Activated CD8-positive, alpha-beta memory T cell treated with anti-CD3 and anti-CD28 coated beads for 48 hours (primary cell): ENCODE measurements around the gene POLRMT.

ENCODE experiments used
- DNase-seq, 3 experiments: peaks; one replicate each; pipeline ENCODE4 v3.0.0-alpha.2; 2020; ENCODE audit warnings: low read depth in 2 of 3, low spot score in 2 of 3

Gene POLRMT

DNA sequence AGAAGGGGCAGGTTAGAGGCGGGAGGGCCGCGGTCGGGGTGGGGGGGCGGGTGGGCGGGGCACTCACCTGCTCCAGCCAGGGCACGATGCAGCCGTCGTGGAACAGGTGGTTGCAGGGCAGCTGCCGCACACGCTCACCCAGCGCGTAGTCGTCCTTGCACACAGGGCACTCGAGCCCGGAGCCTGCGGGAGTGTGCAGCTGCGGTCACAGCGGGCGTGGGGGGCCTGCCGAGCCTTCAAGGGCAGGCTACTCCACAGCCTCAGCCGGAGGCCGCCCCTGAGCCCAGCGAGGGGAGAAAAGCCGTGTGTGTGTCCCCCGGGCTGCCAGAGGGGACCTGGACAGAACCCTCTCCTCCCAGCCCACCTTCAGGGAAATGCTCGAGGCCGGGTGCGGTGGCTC is 15.0 kb upstream of the POLRMT start:
- no peak for DNase-seq

DNA sequence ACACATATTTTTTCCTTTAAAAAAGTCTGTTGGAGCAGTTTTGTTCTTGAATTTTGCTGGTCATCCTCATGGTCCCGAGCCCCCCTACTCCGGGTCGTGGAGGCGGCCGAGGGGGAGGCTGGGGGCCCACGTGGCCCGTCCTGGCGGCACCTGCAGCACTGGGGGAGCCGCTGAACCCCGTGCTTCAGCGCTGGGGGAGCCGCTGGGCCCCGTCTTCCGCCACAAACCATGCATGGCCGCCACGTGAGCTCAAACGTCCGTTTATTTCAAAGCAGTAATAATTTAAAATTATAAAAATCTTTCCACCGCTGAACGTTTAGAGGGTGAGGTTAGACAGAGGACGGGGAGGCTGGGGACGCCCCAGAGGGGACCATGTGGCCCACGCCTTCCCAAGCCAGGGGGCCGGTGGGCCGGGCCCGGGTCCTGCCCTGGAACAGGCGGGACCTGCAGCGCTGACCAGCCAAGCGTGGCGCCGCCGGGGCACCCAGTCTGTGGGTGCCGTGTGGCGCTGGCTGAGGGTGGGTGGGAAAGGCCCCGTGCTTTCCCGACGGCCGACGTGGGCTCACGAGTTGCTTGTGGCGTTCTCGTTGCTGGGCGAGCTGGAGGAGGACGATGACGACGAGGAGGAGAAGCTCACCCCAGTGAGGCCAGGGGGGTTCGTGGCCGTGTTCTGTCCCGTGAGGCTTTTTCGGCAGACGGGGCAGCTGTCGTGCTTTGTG is 14.4 kb upstream of the POLRMT start:
- DNase-seq: no peak

DNA sequence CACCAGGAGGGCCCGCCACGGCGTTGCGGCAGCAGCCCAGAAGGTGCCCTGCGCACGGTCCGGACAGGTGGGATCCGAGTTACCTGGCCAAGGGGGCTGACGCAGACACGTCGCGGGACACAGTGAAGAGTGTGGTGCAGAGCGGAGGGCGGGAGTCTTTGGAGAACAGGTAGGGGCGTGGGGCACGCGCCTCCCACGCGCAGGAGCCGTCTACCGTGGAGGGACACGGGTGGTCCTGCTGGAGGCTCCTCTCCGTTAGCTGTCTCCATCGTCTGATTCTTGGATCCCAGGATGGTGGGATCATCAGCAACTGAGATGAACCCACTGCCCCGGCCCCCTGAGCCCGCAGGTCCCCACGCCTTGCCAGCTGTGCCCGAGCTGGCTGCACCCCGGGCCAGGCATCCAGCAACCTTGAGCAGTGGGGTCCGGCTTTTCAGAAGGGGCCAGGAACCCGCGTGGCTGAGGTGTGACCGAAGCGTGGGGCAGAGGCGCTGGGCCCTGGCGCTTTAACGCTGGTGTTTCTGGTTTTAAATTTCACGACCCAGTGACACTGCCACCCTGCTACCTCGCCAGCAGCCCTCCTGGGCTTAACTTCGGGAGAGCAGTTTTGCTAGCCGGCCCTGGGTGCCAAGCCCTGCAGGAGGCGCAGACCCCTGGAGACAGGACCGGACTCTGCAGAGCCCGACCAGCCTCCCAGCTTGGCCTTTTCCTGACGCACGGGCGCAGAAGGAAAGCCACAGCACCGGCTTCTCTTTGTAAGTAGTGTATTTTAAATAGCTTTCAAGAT is 13.6 kb upstream of the POLRMT start:
- no peak for DNase-seq

DNA sequence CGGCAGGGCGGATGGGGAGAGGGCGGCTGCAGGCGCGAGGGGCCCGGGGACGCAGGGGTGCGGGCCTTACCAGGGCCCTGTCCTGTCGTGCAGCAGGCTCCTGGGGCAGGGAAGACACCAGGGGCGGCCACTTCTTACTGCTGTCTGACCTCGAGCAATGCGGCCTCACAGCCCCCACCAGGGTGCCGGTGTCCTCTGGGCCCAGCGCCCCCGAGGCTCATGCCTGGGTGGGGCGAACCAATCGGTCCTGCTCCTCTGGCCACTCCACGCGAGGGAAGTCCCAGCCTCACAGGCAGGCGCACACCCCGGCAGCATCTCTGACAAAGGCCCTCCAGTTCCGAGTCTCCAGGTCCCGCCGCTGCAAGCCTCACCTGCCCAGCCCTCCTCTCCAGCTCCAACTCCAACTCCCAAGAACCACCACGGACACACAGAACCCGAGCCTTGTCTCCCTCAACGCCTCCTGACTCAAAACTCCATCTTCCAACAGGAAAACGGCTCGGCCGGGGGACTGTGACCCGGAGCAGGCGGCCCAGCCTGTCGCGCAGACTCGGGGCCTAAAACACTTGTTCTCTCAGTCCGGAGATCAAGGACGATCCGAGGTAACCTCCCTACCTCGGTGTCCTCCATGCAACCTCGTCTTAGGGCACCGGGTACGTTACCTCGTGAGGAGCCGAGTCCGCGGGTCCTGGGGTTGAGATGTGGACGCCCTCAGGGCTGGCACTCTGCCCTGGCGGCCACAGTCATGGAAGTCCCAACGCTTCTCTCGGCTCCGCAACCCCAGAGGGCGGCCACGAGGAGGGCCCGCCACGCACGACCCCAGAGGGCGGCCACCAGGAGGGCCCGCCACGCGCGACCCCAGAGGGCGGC is 12.8 kb upstream of the POLRMT start:
- DNase-seq: no peak

DNA sequence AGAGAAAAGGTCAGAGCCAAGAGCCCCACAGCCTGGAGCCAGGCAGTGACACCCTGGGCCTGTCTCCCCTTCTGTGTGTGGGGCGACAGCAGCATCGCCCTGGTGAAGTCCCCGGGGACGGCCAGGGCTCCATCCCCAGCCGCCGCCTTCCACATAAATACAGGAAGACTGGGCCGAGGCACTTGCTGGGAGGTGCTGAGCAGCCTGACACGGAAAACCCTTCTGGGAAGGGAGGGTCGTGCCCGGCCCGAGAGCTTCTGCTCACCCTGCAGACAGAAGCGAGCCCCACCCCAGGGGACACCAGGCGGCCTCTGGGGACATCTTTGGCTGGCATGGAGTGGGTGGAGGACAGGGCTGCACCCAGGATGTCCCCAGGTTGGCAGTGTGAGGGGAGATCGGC is 11.5 kb upstream of the POLRMT start:
- no peak for DNase-seq

DNA sequence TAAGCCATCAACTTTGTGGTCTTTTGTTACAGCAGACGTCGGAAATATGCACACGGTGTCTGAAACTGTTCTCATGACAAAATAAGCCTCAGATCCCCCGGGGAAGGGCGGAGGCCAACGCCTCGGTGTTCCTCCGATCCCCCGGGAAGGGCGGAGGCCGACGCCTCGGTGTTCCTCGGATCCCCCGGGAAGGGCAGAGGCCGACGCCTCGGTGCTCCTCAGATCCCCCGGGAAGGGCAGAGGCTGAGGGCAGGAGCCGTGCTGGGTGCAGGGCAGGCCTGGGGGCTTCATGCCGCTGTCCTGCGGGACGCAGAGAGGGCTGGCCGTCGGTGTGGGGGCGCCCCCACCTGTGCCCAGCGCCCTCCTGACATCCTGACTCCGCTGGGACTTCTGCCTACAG is 11.0 kb upstream of the POLRMT start:
- no peak for DNase-seq

DNA sequence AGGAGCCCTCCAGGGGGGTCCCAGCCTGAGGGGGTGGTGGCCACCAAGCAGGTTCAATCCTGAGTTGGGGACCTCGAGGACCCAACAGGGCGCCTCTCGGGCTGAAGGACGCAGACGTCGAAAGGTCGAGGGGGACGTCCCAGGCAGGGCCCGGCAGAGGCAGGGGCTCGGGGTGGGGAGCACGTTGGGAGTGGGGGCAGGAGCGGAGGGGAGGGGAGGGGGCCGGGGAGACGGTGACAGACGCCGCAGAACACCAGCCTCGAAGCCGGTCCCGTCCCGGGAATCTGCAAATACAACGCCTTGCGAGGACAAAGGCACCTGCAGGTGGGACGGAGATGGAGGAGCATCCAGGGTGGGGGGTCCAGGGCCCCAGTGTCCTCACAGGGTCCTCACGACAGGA is 10.4 kb upstream of the POLRMT start:
- DNase-seq: no peak

DNA sequence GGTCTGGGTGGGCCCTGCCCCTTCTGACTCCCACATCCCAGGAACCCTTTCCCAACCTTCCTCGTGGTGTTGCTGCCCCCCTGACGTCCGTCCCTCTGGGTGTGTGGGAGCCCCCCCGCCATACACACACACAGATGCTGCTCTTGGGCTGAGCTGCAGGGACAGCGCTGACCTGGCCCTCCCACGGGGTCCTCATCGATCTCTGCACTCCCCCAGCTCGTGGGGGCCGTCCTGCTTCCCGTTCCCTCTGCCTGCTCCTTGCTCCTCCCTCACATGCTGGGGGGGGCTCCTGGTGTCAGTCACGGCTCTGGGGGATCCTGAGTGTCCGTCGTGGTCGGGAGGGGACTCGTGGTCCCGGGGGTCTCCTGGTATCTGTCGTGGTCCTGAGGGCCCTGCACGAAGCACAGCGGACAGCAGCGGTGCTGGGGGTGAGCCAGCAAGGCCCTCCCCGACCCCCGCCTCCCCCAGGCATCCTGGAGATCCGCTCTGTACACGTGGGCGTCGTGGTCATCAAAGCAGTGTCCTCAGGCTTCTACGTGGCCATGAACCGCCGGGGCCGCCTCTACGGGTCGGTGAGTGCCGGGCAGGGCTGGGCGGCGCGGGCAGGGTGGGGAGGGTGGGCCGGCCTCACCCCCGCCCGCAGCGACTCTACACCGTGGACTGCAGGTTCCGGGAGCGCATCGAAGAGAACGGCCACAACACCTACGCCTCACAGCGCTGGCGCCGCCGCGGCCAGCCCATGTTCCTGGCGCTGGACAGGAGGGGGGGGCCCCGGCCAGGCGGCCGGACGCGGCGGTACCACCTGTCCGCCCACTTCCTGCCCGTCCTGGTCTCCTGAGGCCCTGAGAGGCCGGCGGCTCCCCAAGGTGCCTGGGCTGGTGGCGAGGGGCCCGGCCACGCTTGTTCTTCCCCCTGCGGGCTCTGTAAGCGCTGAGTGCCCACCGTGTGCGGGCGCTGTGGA is 9.7 kb upstream of the POLRMT start:
- no peak for DNase-seq

DNA sequence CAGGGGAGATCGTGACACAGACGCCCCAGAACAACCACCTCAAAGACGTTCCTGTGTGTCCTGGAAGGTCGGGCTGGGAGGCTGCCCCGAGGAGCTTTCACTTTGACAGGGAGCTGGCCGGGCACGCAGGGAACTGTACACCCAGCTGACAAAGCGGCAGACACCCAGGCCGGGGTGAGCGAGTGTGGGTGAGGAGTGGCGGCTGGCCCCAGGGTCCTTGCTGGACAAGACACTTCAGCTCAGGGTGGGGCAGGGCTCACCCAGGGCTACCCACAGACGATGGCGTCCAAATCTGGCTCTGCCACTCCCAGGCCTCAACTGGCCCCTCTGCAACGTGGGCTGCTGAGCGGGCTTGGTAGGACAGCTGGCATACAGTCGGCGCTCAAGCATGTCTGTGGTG is 8.4 kb upstream of the POLRMT start:
- DNase-seq: no peak

DNA sequence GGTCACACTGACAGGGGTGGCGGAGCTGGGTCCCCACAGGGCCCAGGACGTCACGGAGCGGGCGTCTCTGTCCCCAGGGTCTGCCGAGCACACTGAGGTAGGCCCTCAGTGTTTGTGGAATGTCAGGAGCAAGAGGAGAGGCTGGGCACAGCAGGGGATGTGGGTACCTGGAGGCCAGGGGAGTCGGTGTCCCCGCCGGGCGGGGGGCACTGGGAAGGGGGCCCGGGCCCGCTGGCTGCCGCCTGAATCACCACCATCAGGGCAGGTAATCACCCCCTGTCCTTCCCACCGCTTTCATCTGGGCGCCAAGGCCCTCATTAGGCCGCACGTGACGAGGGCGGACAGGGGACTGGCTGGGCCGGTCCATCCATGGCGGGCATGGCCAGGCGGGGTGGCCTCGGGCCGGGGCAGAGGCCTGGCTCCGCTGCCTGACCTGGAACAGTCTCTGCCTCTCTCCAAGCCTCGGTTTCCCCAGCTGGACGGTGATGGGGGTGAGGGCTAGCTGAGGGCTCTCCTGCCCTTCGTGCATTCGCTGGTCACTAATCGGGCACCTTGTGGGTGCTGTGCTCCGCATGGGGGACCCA is 7.4 kb upstream of the POLRMT start:
- DNase-seq: no peak

DNA sequence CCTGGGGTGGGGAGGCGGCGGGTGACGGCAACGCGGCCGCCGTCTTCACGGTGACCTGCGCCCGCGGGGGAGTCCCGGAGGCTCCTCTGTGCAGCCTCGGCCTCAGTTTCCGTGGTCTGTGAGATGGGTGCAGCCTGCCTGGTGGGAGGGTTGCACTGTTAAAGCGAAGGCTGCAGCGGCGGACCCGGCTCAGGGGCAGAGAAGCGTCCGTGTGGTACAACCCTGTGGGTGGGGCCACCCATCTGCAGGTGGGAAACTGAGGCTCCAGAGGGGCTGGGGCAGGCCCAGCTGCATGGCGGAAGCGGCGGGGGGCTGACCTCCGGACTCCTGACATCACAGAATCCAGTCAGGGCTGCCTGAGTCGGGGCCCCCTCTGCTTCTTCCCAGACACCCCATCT is 6.8 kb upstream of the POLRMT start:
- DNase-seq: no peak

DNA sequence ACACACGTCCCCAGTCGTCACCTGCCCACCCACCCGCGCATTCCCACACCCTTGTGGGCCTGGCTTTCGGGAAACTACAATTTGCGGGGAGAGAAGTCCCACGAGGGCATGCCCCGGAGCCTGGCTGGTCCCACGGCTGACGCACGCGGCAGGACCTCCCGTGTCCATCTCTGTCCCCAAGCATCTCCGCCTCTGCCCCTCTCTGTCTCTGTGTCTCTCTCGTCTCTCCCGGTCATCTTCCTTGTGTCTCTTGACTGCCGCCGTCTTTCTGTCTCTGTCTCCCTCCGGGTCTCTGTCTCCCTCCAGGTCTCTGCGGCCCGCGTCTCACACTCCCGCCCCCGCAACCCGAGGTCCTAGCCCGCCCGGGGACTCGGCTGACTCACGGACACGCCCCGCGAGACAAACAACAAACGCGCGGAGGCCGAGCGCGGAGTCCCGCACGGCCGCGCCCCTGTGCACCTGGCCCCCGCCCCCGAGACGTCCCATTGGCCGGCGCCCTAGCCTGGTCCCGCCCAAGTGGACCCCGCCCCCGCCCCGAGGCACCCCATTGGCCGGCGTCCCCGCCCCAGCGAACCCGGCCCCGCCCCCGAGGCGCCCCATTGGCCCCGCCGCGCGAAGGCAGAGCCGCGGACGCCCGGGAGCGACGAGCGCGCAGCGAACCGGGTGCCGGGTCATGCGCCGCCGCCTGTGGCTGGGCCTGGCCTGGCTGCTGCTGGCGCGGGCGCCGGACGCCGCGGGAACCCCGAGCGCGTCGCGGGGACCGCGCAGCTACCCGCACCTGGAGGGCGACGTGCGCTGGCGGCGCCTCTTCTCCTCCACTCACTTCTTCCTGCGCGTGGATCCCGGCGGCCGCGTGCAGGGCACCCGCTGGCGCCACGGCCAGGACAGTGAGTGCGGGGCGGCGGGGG is 6.2 kb upstream of the POLRMT start, which contains the start of gene FGF22:
FGF22 (plus strand) TSS at position 627 of the 908 bp plus-strand sequence; CDS start at position 674, 47 bp downstream.
- peak; percentile 87 to 91 (median 89) for DNase-seq

DNA sequence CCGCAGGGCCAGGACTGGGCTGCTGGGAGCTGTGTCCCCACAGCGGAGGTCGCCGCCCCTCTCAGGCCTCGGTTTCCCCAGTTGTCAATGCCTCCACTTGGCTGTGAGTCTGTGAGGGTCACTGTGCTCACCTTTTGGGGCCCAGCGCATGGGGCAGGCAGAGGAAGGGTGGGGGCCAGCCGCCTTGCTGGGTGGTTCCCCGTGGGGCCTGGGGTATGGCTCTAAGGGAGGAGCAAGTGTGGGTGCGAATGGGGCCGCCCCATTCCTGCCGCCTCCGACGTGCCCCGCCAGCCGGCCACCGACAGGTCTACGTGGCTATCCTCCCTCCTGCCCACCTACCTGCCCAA is 5.5 kb upstream of the POLRMT start:
- DNase-seq: no peak

DNA sequence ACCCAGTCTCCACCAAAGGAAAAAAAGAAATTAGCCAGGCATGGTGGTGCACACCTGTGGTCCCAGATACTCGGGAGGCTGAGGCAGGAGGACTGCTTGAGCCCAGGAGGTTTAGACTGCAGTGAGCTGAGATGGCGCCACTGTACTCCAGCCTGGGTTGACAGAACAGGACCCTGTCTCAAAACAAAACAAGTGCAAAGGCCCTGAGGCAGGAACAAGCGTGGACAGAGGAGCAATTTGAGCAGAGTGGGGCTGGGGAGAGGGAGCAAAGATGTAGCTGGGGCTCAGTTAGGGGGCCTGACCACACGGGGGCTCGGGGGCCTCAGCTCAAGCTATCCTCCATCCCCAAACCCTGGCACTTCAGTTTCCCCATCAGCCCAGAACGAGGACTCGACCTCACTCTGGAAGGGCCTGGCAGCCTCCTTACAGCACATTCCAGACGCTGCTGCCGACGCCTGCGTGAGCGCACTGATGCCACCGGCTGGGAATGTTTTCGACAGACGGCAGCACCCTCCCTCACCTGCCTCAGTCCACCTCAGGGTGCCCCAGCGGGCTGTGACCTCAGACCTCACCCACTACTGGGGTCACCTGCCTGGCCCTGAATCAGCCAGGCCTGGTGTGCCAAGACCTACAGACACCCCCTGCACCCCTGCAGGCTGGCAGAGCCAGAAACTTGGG is 1.8 kb upstream of the POLRMT start:
- no peak for DNase-seq

DNA sequence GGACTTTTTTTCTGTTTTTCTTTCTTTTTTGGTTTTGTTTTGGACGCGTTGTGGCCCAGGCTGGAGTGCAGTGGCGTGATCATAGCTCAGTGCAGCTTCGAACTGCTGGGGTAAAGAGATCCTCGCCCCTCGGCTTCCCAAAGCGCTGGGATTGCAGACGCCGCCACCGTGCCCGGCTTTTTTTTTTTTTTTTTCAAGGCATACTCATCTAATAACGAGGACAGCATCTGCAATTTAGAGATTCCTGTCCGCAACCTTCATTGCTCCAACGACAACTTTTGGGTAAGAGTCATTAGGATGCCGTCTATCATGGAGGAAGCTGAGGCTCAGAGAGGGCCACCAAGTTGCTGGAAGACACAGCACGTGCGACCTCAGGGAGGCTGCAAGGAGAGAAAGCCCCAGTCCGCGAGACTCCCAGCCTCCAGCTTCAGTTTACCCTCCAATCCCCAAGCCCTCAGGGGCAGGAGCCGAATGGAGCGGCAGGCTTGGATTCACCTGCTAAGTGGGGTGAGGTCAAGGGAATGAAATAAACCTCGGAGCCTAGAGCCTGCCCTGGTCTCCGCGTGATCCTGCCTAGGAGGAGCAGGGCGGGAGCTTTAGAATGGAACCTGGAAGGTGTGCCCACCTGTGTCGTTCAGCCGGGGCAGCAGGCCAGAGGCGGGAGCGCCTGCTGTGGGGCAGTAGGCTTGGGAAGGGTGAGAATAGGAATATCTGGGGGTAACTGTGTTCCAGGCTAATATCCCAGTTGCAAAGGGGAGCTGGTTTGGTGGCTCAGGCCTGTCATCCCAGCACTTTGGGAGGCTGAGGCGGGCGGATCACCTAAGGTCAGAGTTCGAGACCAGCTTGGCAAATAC is 676 bp upstream of the POLRMT start:
- no peak for DNase-seq

DNA sequence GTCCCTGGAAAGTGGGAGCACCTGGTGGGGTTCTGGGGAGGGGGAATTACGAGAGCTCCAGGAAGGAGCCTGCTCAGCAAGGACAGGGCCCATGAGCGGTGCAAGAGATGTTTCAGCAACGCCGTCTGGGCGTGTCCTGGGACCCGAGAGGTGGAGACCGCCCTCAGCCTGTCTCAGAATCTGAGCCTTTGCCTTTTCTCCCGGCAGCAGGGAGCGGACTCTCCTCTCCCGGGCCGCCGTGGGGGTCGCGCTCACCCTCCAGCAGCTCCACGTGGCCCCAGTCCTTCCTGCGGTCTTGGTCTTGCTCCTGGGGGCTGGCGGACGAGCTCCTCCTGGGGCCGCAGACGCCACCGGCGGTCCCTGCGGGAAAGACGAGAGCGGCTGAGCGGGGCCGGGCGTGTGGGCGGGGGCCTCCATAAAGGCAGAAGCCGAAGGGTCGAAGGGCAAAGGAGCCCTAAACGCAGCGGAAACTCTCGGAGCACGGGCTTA is 714 bp downstream of the POLRMT start:
- DNase-seq: peak; percentile 28 to 40 (median 36)

DNA sequence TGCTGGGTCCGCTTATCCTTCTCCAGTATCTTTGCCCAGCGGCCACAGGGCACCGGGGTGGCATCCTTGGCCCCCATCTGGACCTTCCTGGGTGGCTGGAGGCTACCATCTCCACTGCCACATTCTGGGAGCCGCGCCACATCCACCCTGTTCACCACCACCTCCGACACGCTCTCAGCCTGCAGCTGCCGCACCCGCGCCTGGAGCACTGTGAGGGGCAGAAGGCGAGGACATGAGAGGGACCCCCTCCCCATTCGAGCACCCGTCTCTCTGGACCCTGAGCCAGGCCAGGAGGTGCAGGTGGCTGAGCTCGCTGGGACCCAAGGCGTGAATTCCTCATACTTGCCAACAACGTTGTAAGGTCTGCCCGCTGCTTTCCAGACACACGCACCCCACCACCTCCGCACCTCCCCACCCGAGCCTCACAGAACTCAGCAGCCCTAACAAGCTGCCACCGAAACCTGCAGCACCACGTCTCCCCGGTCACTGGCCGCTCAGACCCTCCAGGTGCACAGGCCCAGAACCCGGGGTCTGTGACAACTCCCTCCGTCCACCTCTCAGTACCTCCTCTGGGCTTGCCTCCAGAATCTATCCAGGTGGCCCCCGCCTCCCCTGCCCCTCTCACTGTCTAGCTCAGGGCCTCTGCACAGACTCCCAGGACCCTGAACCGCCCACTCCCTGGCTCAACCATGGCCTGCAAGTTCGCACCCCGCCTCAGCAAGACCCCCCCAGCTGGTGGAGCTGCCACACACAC is 3.2 kb downstream of the POLRMT start:
- DNase-seq: no peak
